Chondrocyte (in vitro differentiated cells): ENCODE results near the gene IRX5. TPM values are rescaled to one million over a fixed set of nuclear protein-coding genes. Genes with fewer than 3 reads are reported as not detected.

Experiments used
- DNase-seq: peaks from one replicate; pipeline ENCODE4 v3.0.0; 2021; ENCODE audit warnings: mixed read lengths, low spot score
- H3K27ac Mint-ChIP-seq: one replicate; pipeline ENCODE4 v1.8.0; 2021; ENCODE audit warnings: mild to moderate bottlenecking, moderate library complexity, mixed read lengths; ENCODE audit not compliant: unreplicated experiment
- H3K27me3 Mint-ChIP-seq: 2 replicates; pipeline ENCODE4 v1.8.0; 2021; ENCODE audit warnings: low read depth, mixed read lengths
- H3K36me3 Mint-ChIP-seq: 2 replicates; pipeline ENCODE4 v1.8.0; 2021; ENCODE audit warnings: low read depth, mixed read lengths
- H3K4me1 Mint-ChIP-seq: 2 replicates; pipeline ENCODE4 v1.8.0; 2021; ENCODE audit warnings: low read depth, mild to moderate bottlenecking, mixed read lengths
- H3K4me3 Mint-ChIP-seq: one replicate; pipeline ENCODE4 v1.8.0; 2021; ENCODE audit warnings: mild to moderate bottlenecking, moderate library complexity, mixed read lengths; ENCODE audit not compliant: unreplicated experiment
- H3K9me3 Mint-ChIP-seq: 2 replicates; pipeline ENCODE4 v1.8.0; 2021; ENCODE audit warnings: low read depth, mixed read lengths
- CTCF ChIP-seq: fragments of 200-600 bp; sonication (generic); IDR thresholded peaks from 2 replicates; pipeline ENCODE4 v1.5.0; 2021; ENCODE audit warnings: antibody characterized with exemption, mild to moderate bottlenecking, moderate library complexity
- total RNA-seq: library from RNA; stranded (reverse); gene quantifications from 3 replicates; pipeline ENCODE4 v1.2.1, GENCODE V29; 2021

IRX5 gene
- total RNA-seq, 1 donor from 2014 or later: 1.0 TPM

- H3K9me3 Mint-ChIP-seq: peaks cover 2% of the 10 kb centered on the region
- H3K27ac Mint-ChIP-seq: no peak overlapping the region
- H3K27me3 Mint-ChIP-seq: peaks cover 29% of the 10 kb centered on the region
- H3K4me1 Mint-ChIP-seq: no peaks in the 10 kb centered on the region
- H3K4me3 Mint-ChIP-seq: no peak overlapping the region
- no peak for DNase-seq
- no peak for TF ChIP-seq CTCF
- no peaks in the 10 kb centered on the region for H3K36me3 Mint-ChIP-seq
Measured at GRCh38 chr16:54977211-54977610, 46.5 kb downstream of the IRX5 start.

- Mint-ChIP-seq H3K27me3 (peaks cover 23% of the 10 kb centered on the region), H3K9me3 (no peaks in the 10 kb centered on the region), H3K4me3 (no peak overlapping the region), H3K36me3 (no peaks in the 10 kb centered on the region), H3K4me1 (no peaks in the 10 kb centered on the region), H3K27ac (no peak overlapping the region)
- DNase-seq: no peak
- TF ChIP-seq CTCF: no peak
Measured at GRCh38 chr16:54980821-54981220, 50.2 kb downstream of the IRX5 start.
